Fibroblast of peridontal ligament (primary cell): ENCODE results near the gene HDGFL3.
"Not testable (repeated sequence)": the region's sequence is repeated elsewhere in the genome, so short reads cannot be mapped to it uniquely, and the experiment has no call there.

ENCODE experiments used
- DNase-seq: peaks from one replicate; pipeline ENCODE4 v3.0.0-alpha.2; 2010; ENCODE audit errors: extremely low read depth

The HDGFL3 gene

DNA sequence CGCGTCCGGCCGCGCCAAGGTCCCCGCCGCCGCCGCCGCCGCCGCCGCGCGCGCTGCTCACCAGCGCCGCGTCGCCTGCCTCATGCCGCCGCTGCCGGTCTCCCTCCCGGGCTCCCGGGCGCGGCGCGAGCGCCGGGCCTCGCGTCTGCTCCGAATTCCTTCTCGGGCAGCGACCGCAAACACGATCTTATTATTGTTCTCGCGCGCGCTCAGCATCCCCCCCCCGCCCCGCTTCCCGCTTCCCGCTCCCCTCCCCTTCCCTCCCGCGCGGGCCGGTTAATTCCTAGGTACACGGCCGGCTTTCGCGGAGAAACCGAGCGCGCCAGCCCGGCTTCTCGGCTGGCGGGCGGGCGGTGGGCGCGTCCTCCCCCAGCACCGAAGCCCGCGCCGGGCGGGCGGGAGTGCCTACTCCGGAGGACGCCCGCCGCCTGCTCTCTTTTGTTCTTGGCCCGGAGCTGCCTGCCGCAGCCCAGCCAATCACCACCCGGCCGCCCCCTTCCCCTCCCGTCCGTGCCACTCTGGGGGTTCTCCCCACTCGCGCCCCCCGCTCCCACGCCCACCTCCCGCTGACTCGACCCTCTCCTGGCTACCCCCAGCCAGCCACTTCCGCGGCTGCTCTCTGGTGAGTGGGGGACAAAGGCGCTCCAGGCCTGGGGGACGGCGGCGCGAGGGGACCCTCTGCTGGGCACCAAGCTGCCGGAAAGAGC, at the start of gene HDGFL3:
HDGFL3 (minus strand) TSS at position 164 of the 707 bp plus-strand sequence. CDS start 409 bp downstream, outside the sequence.
- peak; percentile 54 for DNase-seq

- peak; percentile 78 for DNase-seq
Observed at GRCh38 chr15:83250781-83251180, 43.2 kb upstream of the HDGFL3 start.

DNA sequence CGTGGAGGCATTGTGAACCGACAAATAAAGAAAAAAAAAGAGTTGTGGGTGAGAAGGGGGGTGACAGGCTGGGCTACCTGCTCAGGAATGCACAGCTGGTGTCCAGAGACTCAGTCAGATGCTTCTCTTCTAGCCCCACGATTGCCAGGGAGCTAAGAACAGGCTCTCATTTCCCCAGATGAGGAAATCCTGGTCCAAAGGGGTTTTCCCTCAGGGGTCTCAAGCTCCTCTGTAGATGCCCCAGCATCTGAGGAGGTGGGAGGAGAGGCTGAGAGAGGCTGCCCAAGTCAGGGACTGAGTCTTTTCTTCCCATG, 41.4 kb upstream of the HDGFL3 start:
- DNase-seq = no peak

DNA sequence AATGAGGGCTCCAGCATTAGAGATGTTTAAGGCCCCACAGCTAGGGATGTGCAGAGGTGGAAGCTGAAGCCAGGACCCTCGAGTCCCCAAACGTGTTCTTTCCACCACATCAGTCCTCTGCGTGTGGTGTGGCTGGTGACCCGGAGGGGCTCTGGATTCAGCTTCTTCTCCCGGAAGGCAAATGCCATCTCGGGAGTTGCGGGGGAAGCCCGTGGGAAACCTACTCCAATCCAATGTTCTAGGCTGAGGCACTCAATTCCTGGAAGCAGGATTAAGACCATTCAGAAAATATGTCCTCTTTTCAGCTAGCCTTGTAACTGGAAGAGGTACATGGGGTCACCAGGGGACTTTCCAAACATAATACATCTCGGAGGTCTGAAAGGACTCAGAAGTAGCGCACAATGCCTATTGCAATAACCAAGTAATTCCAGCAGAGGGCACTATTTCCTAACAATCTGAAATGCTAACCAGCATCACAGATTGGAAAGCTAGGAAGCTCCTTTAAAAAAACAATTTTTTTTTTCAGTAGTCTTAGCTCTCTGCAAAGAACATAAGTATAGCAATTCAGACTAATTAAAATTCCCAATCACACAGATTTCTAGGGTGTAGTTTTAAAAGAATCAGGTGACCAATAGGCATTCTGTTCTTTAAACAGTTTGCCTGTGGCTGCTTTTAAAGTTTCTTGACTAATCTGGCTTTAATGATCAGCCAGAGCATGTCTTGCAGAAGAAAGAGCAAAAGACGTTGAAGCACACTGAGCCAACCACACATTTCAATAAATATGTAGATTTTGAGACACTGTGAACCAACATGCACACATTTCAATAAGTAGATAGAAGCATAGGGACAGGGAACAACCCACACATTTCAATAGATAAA, 40.8 kb upstream of the HDGFL3 start:
- DNase-seq = peak; percentile 89

DNA sequence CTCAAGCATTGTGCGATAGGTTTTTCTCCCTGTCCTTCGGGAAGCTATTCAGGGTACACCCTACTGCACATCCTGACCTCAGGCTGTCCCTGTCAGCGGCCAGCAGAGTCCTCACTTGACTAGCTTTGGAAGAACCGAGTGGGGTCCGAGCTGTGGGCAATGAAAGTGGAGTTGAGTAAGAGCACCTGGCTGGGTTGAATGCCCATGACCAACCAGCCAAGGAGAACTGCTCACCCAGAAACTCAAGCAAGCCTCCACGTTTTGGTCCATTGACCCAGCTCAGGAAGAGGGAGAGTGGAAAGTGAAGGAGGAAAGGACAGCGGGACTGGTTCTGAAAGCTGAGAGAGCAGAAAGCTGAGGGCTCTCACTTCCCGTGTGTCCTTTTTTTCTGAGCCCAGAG, 36.0 kb upstream of the HDGFL3 start:
- DNase-seq = no peak

DNA sequence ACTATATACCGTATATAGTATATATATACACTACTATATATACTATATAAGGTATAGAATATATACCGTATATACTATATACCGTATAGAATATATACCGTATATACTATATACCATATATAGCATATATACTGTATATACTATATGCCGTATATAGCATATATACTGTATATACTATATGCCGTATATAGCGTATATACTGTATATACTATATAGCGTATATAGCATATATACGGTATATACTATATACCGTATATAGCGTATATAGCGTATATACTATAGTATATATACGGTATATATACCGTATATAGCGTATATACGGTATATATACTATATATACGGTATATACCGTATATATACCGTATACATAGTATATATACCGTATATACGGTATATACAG, 22.6 kb upstream of the HDGFL3 start:
- DNase-seq = no peak

GRCh38 chr15:83225449-83225848, 17.8 kb upstream of the HDGFL3 start:
- no peak for DNase-seq

GRCh38 chr15:83221781-83222180, 14.2 kb upstream of the HDGFL3 start:
- not testable (repeated sequence) for DNase-seq

DNA sequence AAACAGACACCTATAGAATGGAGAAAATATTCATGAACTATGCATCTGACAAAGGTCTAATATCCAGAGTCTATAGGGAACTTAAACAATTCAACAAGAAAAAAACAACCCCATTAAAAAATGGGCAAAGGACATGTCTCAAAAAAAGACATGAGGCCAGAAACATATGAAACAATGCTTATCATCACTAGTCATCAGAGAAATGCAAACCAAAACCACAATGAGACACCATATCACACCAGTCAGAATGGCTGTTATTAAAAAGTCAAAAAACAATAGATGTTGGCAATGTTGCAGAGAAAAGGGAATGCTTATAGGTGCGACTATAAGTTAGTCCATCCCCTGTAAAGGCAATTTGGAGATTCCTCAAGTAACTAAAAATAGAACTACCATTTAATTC, 11.4 kb upstream of the HDGFL3 start:
- no peak for DNase-seq

DNA sequence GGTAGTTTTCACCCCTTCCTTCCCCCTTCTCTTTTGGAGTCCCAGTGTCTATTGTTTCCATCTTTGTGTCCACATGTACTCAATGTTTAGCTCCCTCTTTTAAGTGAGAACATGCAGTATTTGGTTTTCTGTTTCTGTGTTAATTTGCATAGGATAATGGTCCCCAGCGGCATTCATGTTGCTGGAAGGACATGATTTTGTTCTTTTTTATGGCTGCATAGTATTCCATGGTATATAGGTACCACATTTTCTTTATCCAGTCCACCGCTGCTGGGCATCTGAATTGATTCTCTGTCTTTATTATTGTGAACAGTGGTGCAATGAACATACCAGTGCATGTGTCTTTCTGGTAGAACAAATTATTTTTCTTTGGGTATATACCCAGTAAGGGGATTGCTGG, 7.7 kb upstream of the HDGFL3 start:
- DNase-seq = no peak

DNA sequence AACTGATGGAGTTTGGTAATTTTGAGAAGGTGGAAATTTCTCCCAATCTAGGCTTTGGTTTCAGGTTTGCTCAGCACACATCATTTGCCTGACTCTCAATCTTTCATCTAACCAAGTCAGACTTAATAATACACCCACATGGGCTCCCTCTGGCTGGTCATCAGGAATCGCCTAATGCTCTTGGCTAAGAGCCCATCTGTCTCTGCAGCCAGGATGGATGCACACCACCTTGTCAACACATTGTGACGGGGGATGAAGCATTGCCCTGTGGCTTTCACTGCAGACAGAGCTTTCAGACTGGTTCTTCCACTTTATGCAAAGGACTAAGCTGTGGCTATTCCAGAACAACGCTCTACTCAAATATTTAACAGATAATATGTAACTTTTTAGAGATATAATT, 3.0 kb upstream of the HDGFL3 start:
- no peak for DNase-seq

- DNase-seq = no peak
Observed at GRCh38 chr15:83209333-83209732, 1.7 kb upstream of the HDGFL3 start.

- peak; percentile 14 for DNase-seq
Observed at GRCh38 chr15:83208367-83208661, 691 bp upstream of the HDGFL3 start.

DNA sequence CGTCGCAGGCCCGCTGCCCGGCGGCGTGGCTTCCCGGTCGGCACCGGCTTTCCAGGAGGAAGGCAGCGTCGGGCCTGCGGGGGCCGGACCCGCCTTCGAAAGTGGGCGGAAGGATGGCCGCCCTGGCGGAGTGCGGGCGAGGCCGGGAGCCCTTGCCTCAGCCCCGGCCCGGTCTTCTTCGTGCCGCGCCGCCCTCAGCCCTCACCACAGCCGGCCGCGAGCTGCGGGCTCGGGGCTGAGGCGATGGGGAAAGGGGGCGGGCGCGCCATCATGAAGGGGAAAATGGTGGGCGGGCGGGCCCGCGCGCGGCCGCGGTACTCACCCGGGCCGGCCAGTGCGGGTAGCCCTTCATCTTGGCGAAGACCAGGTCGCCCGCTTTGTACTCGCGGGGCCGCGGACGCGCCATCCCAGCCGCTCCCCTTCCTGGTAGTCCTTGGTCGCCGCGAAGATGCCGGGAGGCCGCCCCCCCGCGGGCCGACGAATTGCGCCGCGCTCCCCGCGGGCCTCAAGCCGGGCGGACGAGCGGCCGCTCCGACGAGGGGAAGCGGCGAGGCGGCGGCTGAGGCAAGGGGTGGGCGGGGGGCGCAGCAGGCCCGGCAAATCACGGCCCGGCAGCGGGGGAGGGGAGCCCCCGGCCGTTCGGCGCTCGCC, 489 bp downstream of the HDGFL3 start:
- DNase-seq = peak; percentile 18

DNA sequence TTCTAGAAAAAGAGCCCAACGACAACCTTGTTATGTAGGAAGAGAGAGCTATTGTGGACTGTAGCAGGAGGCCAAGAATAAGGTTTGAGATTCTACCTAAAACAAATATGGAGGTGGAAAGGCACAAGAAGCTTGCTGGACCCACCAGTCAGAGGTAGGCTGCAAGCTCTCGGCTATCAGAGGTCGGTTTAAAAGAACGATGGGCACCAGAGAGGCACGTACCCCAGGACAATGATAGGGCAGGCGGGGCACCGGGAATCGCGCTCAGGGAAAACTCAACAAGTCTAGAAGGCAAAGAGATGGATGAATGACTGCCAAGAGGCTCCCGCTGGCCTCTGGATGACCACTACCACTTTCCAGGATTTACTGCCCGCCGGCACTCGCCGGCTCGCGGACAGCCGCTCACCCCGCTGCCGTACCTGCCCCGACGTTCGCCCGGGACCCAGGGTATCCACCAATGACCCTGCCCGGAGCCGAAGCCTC, 1.1 kb downstream of the HDGFL3 start:
- peak; percentile 25 for DNase-seq

- DNase-seq = peak; percentile 65
Observed at GRCh38 chr15:83205725-83206324, 1.8 kb downstream of the HDGFL3 start.

GRCh38 chr15:83204697-83205096, 2.9 kb downstream of the HDGFL3 start:
- no peak for DNase-seq

DNA sequence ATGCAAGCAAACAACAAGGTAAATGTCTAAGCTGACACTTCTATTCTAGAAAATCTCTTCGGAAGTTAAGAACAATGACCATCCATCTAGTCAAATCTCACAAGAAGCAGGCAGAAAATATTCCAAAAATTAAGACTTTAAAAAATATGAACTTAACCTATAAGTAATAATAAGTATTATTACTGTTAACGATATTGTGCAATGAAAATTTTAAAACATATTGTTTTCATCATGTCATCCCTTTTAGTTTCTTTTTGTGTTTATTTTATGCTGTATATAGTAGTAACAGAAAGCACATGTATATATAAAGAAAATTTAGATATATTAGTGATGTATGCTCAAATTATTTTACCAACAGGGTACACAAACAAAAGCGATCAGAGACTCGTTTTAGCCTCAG, 4.1 kb downstream of the HDGFL3 start:
- DNase-seq = no peak

GRCh38 chr15:83200589-83200988, 7.0 kb downstream of the HDGFL3 start:
- no peak for DNase-seq

DNA sequence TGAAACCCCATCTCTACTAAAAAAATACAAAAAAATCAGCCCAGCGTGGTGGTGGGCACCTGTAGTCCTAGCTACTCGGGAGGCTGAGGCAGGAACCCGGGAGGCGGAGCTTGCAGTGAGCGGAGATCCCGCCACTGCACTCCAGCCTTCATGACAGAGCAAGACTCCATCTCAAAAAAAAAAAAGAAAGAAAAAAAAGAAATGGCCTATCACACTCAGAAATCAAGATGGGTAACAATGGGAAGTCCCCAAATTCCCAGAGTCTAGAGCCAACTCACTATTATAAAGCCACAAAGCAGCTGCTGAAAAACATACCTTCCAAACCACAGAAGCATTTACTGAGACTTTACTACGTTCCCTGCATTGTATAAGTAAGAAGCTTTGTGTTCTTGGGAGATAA, 7.5 kb downstream of the HDGFL3 start:
- DNase-seq = peak; percentile 67

- no peak for DNase-seq
Observed at GRCh38 chr15:83199288-83199687, 8.3 kb downstream of the HDGFL3 start.

GRCh38 chr15:83198476-83198875, 9.1 kb downstream of the HDGFL3 start:
- no peak for DNase-seq
